BJ (cell line): Measurements from ENCODE around the gene SH2D3A. TPM values are rescaled to one million over a fixed set of nuclear protein-coding genes. Genes with fewer than 3 reads are reported as not detected.

Experiments used
- CTCF ChIA-PET: fragments of 350-600 bp; formaldehyde crosslinking; extraction: SDS; loops from one replicate; lab custom pipeline; 2021; ENCODE audit warnings: antibody characterized with exemption, inconsistent platforms; lab: Yijun Ruan, JAX
- POLR2A ChIA-PET: fragments of 300-600 bp; sonication (Branson Sonifier 250); formaldehyde crosslinking; extraction: SDS; loops from one replicate; lab custom pipeline; 2021; ENCODE audit warnings: antibody characterized with exemption; lab: Charles Lee
- DNase-seq: peaks from one replicate; pipeline ENCODE4 v3.0.0-alpha.2; 2011; ENCODE audit warnings: low read depth
- H3K27me3 ChIP-seq: 2 replicates; pipeline ENCODE4 v1.6.0; 2011; ENCODE audit warnings: low read length; ENCODE audit not compliant: control insufficient read depth, insufficient read depth
- H3K36me3 ChIP-seq: 2 replicates; pipeline ENCODE4 v1.5.1; 2011; ENCODE audit warnings: low read length; ENCODE audit not compliant: control insufficient read depth, insufficient read depth
- H3K4me3 ChIP-seq: 2 replicates; pipeline ENCODE4 v1.5.1; 2011; ENCODE audit warnings: low read depth, mild to moderate bottlenecking, control low read depth, low read length
- CTCF ChIP-seq: IDR thresholded peaks from 2 replicates; pipeline ENCODE4 v1.5.1; 2011; ENCODE audit warnings: low read depth, mild to moderate bottlenecking, control low read depth, inconsistent platforms, low read length, moderate library complexity; ENCODE audit not compliant: insufficient read depth
- polyA minus RNA-seq: library from RNA; depleted of rRNA, polyadenylated mRNA; stranded (reverse); fragments of >200 nt; gene quantifications from 2 replicates; pipeline ENCODE4 v1.2.3, GENCODE V29; 2011; rRNA and poly(A)+ RNA removed
- polyA plus RNA-seq: library from polyadenylated mRNA; depleted of rRNA; stranded (reverse); fragments of >200 nt; gene quantifications from 2 replicates; pipeline ENCODE4 v1.2.3, GENCODE V29; 2011; rRNA removed

The SH2D3A gene
- polyA plus RNA-seq (0.07 TPM in 1 of 2 replicates, not detected in the other), polyA minus RNA-seq (not detected in 2 replicates)

DNA sequence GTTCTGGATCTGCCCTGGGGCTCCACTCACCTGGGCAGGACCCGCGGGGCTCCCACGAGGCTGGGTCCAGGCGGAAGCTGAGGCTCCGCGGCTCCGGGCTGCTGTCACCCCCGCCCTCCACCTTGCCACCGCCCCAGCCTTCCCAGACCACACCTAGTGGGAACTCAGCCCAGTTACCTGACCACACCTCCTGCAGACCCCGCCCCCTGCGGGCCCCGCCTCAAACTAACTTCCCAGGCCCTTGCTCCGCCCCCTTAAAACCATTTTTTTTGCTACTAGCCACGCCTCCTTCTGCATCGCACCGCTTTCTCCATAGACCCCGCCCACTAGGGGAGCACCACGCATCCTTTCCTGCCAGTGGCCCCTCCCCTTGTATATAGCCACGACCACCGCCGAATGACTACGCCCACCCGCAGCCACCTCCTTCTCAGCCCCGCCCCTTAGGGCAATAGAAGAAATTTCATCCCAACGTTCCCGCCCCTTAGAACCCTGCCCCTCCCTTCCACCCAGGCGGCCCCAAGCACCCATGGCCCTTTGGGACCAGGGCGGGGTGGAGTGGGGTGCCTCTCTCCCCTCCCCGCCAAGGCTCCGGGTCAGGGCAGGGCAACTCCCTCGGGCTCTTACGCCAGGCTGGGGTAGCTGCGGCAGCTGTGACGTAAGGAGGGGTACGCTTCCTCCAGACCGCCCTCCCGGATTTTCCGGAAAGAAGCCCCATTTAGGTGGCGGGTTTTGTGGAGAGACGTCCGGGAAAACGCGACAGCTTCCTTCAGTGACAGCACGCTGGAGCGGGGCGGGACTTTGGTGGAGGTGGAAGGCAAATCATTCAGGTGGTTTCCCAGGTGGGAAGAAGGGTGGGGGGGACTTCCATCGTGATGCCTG lies at the start of gene SH2D3A:
SH2D3A (minus strand) TSS at position 79 of the 879 bp plus-strand sequence. CDS start 3,687 bp downstream, outside the sequence.
- peaks cover 6% of the 10 kb centered on the region for H3K27me3 ChIP-seq
- DNase-seq = no peak
- POLR2A ChIA-PET = no interaction called here
- no peaks in the 10 kb centered on the region for H3K36me3 ChIP-seq
- H3K4me3 ChIP-seq = no peak within 1 kb of the TSS
- CTCF ChIA-PET = interaction anchor here (1.1 to 2.7 kb wide), 2 partner anchors 12 to 30 kb away, joined by 3 to 10 read pairs; partner anchors contain the start of gene GPR108
- TF ChIP-seq CTCF = no peak

- H3K27me3 ChIP-seq = no peaks in the 10 kb centered on the region
- POLR2A ChIA-PET = no interaction called here
- CTCF ChIA-PET = interaction anchor here (0.7 to 1.2 kb wide), 2 partner anchors 10 to 35 kb away, joined by 4 read pairs; no protein-coding TSS in a partner anchor
These were observed 46.4 kb upstream of the SH2D3A start for GRCh38 chr19:6813659-6814058.

DNA sequence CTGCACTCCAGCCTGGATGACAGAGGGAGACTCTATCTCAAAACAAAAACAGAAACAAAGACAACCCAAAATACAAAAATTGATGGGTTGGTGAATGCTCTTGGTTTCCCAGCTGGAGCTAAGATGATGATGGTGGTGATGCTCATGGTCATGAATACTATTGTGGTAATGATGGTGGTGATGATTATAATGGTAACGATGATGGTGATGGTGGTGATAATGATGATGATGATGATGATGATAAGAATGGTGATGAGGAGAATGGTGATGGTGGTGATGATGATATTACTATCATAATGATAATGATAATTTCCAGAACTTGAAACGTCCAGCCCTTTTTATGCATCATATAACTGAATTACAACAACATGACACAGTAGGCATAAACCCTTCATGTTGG lies 45.4 kb upstream of the SH2D3A start:
- TF ChIP-seq CTCF = no peak
- ChIA-PET POLR2A (no interaction called here), CTCF (interaction anchor here (0.7 kb wide), 1 partner anchor 50 kb away, joined by 3 read pairs; no protein-coding TSS in a partner anchor)
- H3K4me3 ChIP-seq = no peak overlapping the region
- no peaks in the 10 kb centered on the region for H3K36me3 ChIP-seq
- no peak for DNase-seq
- no peaks in the 10 kb centered on the region for H3K27me3 ChIP-seq

More at GRCh38 chr19:6813659-6814058, 46.4 kb upstream of the SH2D3A start:
- Histone ChIP-seq H3K36me3 (no peaks in the 10 kb centered on the region), H3K4me3 (no peak overlapping the region)
- no peak for TF ChIP-seq CTCF
- no peak for DNase-seq

DNA sequence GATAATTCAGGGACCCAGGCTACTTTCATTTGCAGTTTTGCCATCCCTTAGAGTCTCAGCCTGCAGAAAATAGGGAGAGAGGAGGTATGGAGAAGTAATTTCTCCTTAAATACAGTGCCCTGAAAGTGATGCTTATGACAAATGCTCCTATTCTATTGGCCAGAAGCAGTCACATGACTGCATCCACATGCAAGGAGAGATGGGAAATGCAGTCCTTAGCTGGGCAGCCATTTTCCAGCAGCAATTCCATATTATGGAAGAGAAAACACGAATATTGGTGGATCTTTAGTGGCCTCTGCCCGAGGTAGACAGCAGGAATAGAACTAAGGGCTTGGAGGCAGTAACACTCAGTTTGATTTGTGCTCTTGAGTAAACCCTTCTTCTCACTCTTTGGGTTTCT lies 44.7 kb upstream of the SH2D3A start:
- CTCF ChIA-PET = no interaction called here
- POLR2A ChIA-PET = no interaction called here
- H3K36me3 ChIP-seq = no peaks in the 10 kb centered on the region
- H3K27me3 ChIP-seq = no peaks in the 10 kb centered on the region
- H3K4me3 ChIP-seq = no peak overlapping the region
- TF ChIP-seq CTCF = no peak
- DNase-seq = no peak

DNA sequence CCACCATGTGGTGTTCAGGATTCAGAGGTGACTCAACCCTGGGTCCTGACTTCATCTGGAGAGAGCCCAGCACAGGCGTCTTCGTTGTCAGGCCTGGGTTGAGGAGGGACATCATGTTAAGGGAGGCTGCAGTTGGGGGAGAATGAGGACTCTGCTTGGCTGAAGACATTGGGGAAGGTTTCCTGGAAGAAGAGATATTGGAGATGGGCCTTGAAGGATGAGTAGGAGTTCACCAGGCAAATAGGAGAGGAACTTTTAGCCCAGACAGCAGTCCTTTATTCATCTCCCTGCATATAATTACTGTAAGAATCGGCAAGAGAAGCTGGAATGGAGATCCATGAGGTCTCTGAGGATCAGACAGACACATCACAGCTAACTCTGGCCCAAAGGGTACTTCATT lies 44.1 kb upstream of the SH2D3A start:
- H3K4me3 ChIP-seq = no peak overlapping the region
- H3K27me3 ChIP-seq = no peaks in the 10 kb centered on the region
- CTCF ChIA-PET = no interaction called here
- no peak for TF ChIP-seq CTCF
- DNase-seq = no peak
- POLR2A ChIA-PET = no interaction called here
- no peaks in the 10 kb centered on the region for H3K36me3 ChIP-seq
